Neural cell (in vitro differentiated cells): ENCODE data around the gene RASAL1. TPM values are rescaled to one million over a fixed set of nuclear protein-coding genes. Genes with fewer than 3 reads are reported as not detected.

Experiments used
- H2AFZ ChIP-seq: fragments of 200-600, 300-800 bp; sonication (generic), shearing (Covaris generic); 2 replicates; pipeline ENCODE4 v1.6.0; 2014; ENCODE audit warnings: low read depth, mild to moderate bottlenecking, antibody characterized with exemption, low read length, moderate library complexity
- H3F3A ChIP-seq: fragments of 200-600 bp; shearing (Covaris generic); 2 replicates; pipeline ENCODE4 v1.6.1; 2016; ENCODE audit warnings: mild to moderate bottlenecking, moderate library complexity, mixed read lengths, antibody characterized with exemption, low read length; ENCODE audit not compliant: insufficient read depth, poor library complexity, severe bottlenecking
- H3K27ac ChIP-seq: fragments of 200-600, 300-800 bp; sonication (generic), shearing (Covaris generic); 2 replicates; pipeline ENCODE4 v1.5.1; 2014; ENCODE audit warnings: mild to moderate bottlenecking, low read length, moderate library complexity
- H3K27me3 ChIP-seq: fragments of 300-800, 200-600 bp; sonication (generic), shearing (Covaris generic); 2 replicates; pipeline ENCODE4 v1.6.0; 2014; ENCODE audit warnings: mild to moderate bottlenecking, low read depth, low read length, moderate library complexity; ENCODE audit not compliant: insufficient read depth
- H3K36me3 ChIP-seq: fragments of 300-800, 200-600 bp; sonication (generic), shearing (Covaris generic); 2 replicates; pipeline ENCODE4 v1.5.1; 2014; ENCODE audit warnings: mild to moderate bottlenecking, antibody characterized with exemption, low read length, moderate library complexity; ENCODE audit not compliant: insufficient read depth
- H3K4me2 ChIP-seq: fragments of 300-800, 200-600 bp; sonication (generic), shearing (Covaris generic); 2 replicates; pipeline ENCODE4 v1.6.0; 2014; ENCODE audit warnings: mild to moderate bottlenecking, low read length
- H3K4me3 ChIP-seq: fragments of 300-800, 200-600 bp; sonication (generic), shearing (Covaris generic); 2 replicates; pipeline ENCODE4 v1.5.1; 2014; ENCODE audit warnings: mild to moderate bottlenecking, low read length, moderate library complexity
- H3K79me2 ChIP-seq: fragments of 200-600 bp; shearing (Covaris generic); replicated peaks from 2 replicates; pipeline ENCODE4 v1.6.0; 2014; ENCODE audit warnings: mild to moderate bottlenecking, low read length, moderate library complexity; ENCODE audit not compliant: insufficient read depth
- H3K9ac ChIP-seq: fragments of 300-800, 200-600 bp; sonication (generic), shearing (Covaris generic); 2 replicates; pipeline ENCODE4 v1.6.1; 2016; ENCODE audit warnings: mild to moderate bottlenecking, low read length, mixed read lengths
- H3K9me2 ChIP-seq: fragments of 200-600 bp; shearing (Covaris generic); 2 replicates; pipeline ENCODE4 v1.6.1; 2016; ENCODE audit warnings: mild to moderate bottlenecking, low read length, mixed read lengths; ENCODE audit not compliant: insufficient read depth
- H3K9me3 ChIP-seq: fragments of 200-600, 300-800 bp; sonication (generic), shearing (Covaris generic); 2 replicates; pipeline ENCODE4 v1.6.1; 2016; ENCODE audit warnings: mild to moderate bottlenecking, mixed run types, low read length, moderate library complexity, mixed read lengths
- H4K20me1 ChIP-seq: fragments of 200-600 bp; shearing (Covaris generic); 2 replicates; pipeline ENCODE4 v1.6.1; 2016; ENCODE audit warnings: mild to moderate bottlenecking, mixed run types; ENCODE audit not compliant: insufficient read depth
- EP300 ChIP-seq: fragments of 450-650 bp; conservative IDR thresholded peaks from 2 replicates; pipeline ENCODE4 v1.6.1; 2014; ENCODE audit warnings: antibody characterized with exemption, mild to moderate bottlenecking, moderate library complexity; ENCODE audit not compliant: poor library complexity, severe bottlenecking
- EZH2 ChIP-seq: fragments of 200-600, 300-800 bp; shearing (Covaris generic), sonication (generic); IDR thresholded peaks from 2 replicates; pipeline ENCODE4 v1.6.1; 2014; ENCODE audit warnings: antibody characterized with exemption, low read length, borderline replicate concordance, mild to moderate bottlenecking; ENCODE audit not compliant: insufficient read depth, poor library complexity, severe bottlenecking
- MXI1 ChIP-seq: fragments of 450-650 bp; conservative IDR thresholded peaks from 2 replicates; pipeline ENCODE4 v1.6.1; 2014; ENCODE audit warnings: antibody characterized with exemption, mild to moderate bottlenecking; ENCODE audit not compliant: poor library complexity, severe bottlenecking
- POLR2AphosphoS5 ChIP-seq: IDR thresholded peaks from 2 replicates; pipeline ENCODE4 v1.6.1; 2012
- RAD21 ChIP-seq: fragments of 450-650 bp; conservative IDR thresholded peaks from 2 replicates; pipeline ENCODE4 v1.6.1; 2014; ENCODE audit warnings: antibody characterized with exemption, mild to moderate bottlenecking, moderate library complexity
- SMC3 ChIP-seq: fragments of 450-650 bp; conservative IDR thresholded peaks from 2 replicates; pipeline ENCODE4 v1.6.1; 2014; ENCODE audit warnings: antibody characterized with exemption, mild to moderate bottlenecking, moderate library complexity; ENCODE audit not compliant: poor library complexity
- TAF1 ChIP-seq: IDR thresholded peaks from 2 replicates; pipeline ENCODE4 v1.6.1; 2012; ENCODE audit warnings: low read depth
- polyA plus RNA-seq: library from polyadenylated mRNA; depleted of rRNA; stranded (reverse); fragments of >200 nt; gene quantifications from 2 replicates; pipeline ENCODE4 v1.2.3, GENCODE V29; 2014
- TF ChIP-seq, protein P1 (sequence below): IDR thresholded peaks from 2 replicates; pipeline ENCODE4 v1.6.1; 2012; ENCODE audit warnings: borderline replicate concordance
- TF ChIP-seq, protein P2 (sequence below): fragments of 450-650 bp; IDR thresholded peaks from 2 replicates; pipeline ENCODE4 v1.5.1; 2014; ENCODE audit warnings: antibody characterized with exemption, mild to moderate bottlenecking, moderate library complexity; ENCODE audit not compliant: poor library complexity, severe bottlenecking

The RASAL1 gene
- polyA plus RNA-seq, 1 donor from 2014 or later: 0.15 TPM

DNA sequence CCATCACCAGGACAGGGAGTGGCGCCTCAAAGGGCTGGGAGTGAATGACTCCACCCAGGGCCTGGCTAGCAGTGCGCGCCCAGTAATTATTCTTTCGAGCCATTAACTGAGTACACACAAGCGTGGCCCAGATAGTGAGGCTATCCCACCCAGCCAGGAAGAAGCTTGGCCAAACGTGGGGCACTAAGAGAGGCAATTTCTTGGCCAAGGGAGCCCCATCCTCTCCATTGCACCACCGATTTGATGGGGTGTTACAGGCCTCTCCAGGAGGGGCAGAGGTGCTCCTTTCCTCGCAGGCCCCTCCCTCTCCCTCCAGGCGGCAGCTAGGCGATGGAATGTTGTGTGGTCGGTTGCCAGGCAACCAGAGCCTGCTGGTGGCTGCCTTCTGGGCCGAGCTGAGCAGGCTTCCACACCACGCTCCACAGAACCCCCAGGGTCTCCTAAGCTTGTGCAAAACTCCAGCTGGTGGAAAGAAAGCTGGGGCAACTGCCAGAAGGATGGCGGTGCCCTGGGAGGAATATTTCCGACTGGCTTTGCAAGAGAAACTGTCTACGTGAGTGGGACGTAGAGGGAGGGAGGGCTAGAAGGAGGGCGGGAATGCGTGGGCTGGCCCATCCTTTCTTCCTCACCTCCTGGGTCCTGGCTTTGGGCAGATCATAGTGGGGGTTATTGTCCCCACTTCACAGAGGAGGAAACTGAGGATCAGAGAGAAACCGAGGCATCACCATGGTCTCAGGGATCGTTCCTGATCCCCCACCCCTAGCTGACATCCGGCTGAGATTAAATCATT, 14.0 kb upstream of the RASAL1 start, which contains the start of gene CFAP73:
CFAP73 (plus strand) TSS at position 364 of the 790 bp plus-strand sequence; CDS start at position 498, 134 bp downstream.
- H4K20me1 ChIP-seq: no peaks in the 10 kb centered on the region
- peaks cover 25% of the 10 kb centered on the region for H3K27me3 ChIP-seq
- no peaks in the 10 kb centered on the region for H3K9me3 ChIP-seq
- no peaks in the 10 kb centered on the region for H3K36me3 ChIP-seq
- peak within 1 kb of the TSS; percentile 22 for H3K27ac ChIP-seq
- no peaks in the 10 kb centered on the region for H3K79me2 ChIP-seq
- H3K4me3 ChIP-seq: peak within 1 kb of the TSS; percentile 52
- H3K9me2 ChIP-seq: no peaks in the 10 kb centered on the region
- peak within 1 kb of the TSS; percentile 43 for H3K9ac ChIP-seq
- no peaks in the 10 kb centered on the region for H3F3A ChIP-seq
- H2AFZ ChIP-seq: no peak within 1 kb of the TSS
- TF ChIP-seq EZH2 (no peak), POLR2AphosphoS5 (no peak), SMC3 (no peak), MXI1 (peak; percentile 68), TAF1 (no peak), EP300 (peak; percentile 27), RAD21 (peak; percentile 18)
- TF ChIP-seq, protein P1, sequence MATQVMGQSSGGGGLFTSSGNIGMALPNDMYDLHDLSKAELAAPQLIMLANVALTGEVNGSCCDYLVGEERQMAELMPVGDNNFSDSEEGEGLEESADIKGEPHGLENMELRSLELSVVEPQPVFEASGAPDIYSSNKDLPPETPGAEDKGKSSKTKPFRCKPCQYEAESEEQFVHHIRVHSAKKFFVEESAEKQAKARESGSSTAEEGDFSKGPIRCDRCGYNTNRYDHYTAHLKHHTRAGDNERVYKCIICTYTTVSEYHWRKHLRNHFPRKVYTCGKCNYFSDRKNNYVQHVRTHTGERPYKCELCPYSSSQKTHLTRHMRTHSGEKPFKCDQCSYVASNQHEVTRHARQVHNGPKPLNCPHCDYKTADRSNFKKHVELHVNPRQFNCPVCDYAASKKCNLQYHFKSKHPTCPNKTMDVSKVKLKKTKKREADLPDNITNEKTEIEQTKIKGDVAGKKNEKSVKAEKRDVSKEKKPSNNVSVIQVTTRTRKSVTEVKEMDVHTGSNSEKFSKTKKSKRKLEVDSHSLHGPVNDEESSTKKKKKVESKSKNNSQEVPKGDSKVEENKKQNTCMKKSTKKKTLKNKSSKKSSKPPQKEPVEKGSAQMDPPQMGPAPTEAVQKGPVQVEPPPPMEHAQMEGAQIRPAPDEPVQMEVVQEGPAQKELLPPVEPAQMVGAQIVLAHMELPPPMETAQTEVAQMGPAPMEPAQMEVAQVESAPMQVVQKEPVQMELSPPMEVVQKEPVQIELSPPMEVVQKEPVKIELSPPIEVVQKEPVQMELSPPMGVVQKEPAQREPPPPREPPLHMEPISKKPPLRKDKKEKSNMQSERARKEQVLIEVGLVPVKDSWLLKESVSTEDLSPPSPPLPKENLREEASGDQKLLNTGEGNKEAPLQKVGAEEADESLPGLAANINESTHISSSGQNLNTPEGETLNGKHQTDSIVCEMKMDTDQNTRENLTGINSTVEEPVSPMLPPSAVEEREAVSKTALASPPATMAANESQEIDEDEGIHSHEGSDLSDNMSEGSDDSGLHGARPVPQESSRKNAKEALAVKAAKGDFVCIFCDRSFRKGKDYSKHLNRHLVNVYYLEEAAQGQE: no peak
- TF ChIP-seq, protein P2, sequence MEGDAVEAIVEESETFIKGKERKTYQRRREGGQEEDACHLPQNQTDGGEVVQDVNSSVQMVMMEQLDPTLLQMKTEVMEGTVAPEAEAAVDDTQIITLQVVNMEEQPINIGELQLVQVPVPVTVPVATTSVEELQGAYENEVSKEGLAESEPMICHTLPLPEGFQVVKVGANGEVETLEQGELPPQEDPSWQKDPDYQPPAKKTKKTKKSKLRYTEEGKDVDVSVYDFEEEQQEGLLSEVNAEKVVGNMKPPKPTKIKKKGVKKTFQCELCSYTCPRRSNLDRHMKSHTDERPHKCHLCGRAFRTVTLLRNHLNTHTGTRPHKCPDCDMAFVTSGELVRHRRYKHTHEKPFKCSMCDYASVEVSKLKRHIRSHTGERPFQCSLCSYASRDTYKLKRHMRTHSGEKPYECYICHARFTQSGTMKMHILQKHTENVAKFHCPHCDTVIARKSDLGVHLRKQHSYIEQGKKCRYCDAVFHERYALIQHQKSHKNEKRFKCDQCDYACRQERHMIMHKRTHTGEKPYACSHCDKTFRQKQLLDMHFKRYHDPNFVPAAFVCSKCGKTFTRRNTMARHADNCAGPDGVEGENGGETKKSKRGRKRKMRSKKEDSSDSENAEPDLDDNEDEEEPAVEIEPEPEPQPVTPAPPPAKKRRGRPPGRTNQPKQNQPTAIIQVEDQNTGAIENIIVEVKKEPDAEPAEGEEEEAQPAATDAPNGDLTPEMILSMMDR: peak; percentile 42
- H3K4me2 ChIP-seq: peak within 1 kb of the TSS; percentile 42

DNA sequence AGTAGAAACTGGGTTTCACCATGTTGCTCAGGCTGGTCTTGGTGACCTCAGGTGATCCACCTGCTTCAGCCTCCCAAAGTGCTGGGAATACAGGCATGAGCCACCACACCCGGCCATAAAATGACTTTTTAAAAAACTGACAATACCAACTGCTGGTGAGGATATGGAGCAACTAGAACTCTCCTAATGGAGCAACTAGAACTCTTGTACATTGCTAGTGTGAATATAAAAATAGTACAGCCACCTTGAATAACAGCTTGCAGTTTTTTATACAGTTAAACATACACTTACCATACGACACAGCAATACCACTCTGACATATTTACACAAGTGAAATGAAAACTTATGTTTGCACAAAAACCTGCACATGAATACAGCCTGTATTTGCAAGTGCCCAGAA, 11.4 kb upstream of the RASAL1 start:
- H3K27ac ChIP-seq: no peak overlapping the region
- H3K36me3 ChIP-seq: no peaks in the 10 kb centered on the region
- no peaks in the 10 kb centered on the region for H3F3A ChIP-seq
- H3K9me2 ChIP-seq: no peaks in the 10 kb centered on the region
- no peaks in the 10 kb centered on the region for H3K27me3 ChIP-seq
- H3K4me3 ChIP-seq: no peak overlapping the region
- H3K4me2 ChIP-seq: no peak overlapping the region
- TF ChIP-seq, protein P2: no peak
- TF ChIP-seq, protein P1: no peak
- TF ChIP-seq POLR2AphosphoS5 (no peak), EZH2 (no peak), EP300 (no peak), SMC3 (no peak), TAF1 (no peak), MXI1 (no peak), RAD21 (no peak)
- H4K20me1 ChIP-seq: no peaks in the 10 kb centered on the region
- no peak overlapping the region for H3K9ac ChIP-seq
- H2AFZ ChIP-seq: no peak overlapping the region
- H3K79me2 ChIP-seq: no peaks in the 10 kb centered on the region
- no peaks in the 10 kb centered on the region for H3K9me3 ChIP-seq
